NB4 (cell line): ENCODE measurements around the gene CPNE5.

Source experiments
- DNase-seq: peaks from one replicate; pipeline ENCODE4 v3.0.0; 2010; ENCODE audit warnings: low read depth
- H3K4me3 ChIP-seq: one replicate; pipeline ENCODE4 v1.5.1; 2011; ENCODE audit warnings: mild to moderate bottlenecking, low read depth, low read length, moderate library complexity
- CTCF ChIP-seq: IDR thresholded peaks from one replicate; pipeline ENCODE4 v1.5.1; 2012; ENCODE audit warnings: low read depth, low read length
- MAX ChIP-seq: IDR thresholded peaks from 2 replicates; pipeline ENCODE4 v1.6.1; 2011; ENCODE audit warnings: low read depth, low read length
- MYC ChIP-seq: IDR thresholded peaks from 2 replicates; pipeline ENCODE4 v1.6.1; 2011; ENCODE audit warnings: low read depth, low read length
- POLR2A ChIP-seq: IDR thresholded peaks from 2 replicates; pipeline ENCODE4 v1.6.1; 2011; ENCODE audit warnings: mild to moderate bottlenecking; ENCODE audit not compliant: insufficient read length; ENCODE audit errors: extremely low read depth

Gene CPNE5

GRCh38 chr6:36738108-36738507, 101.1 kb downstream of the CPNE5 start:
- DNase-seq, result no peak
- no peak overlapping the region for H3K4me3 ChIP-seq
- TF ChIP-seq POLR2A (no peak), CTCF (no peak)

GRCh38 chr6:36737043-36737785, 102.0 kb downstream of the CPNE5 start:
- H3K4me3 ChIP-seq, result no peak overlapping the region
- no peak for TF ChIP-seq POLR2A
- TF ChIP-seq MAX, result no peak
- TF ChIP-seq MYC, result no peak
- no peak for TF ChIP-seq CTCF
- peak; percentile 51 for DNase-seq

GRCh38 chr6:36735110-36736071, 103.9 kb downstream of the CPNE5 start:
- DNase-seq, result peak; percentile 82
- TF ChIP-seq POLR2A (no peak), MYC (no peak), CTCF (no peak), MAX (no peak)
- H3K4me3 ChIP-seq, result no peak overlapping the region

GRCh38 chr6:36734486-36735060, 104.7 kb downstream of the CPNE5 start:
- DNase-seq, result no peak
- H3K4me3 ChIP-seq, result no peak overlapping the region
- TF ChIP-seq POLR2A (peak; percentile 7), CTCF (no peak), MAX (no peak), MYC (no peak)

- TF ChIP-seq MYC, result no peak
- no peak for TF ChIP-seq CTCF
- no peak for TF ChIP-seq MAX
- no peak for TF ChIP-seq POLR2A
- no peak overlapping the region for H3K4me3 ChIP-seq
- no peak for DNase-seq
Measured at GRCh38 chr6:36733300-36733699, 105.9 kb downstream of the CPNE5 start.
